GM20000 (cell line): Measurements from ENCODE around the gene SCAANT1.
A peak's percentile ranks its signal among the peaks of the same experiment; 100 is the strongest.

Source experiments
- DNase-seq: peaks from one replicate; pipeline ENCODE4 v3.0.0; 2012; ENCODE audit warnings: low spot score
- TF ChIP-seq, protein P1 (sequence below): IDR thresholded peaks from 2 replicates; pipeline ENCODE4 v1.5.1; 2012; ENCODE audit warnings: mild to moderate bottlenecking, control low read depth; ENCODE audit errors: extremely low read depth, missing control alignments

Gene SCAANT1

GRCh38 chr3:63869940-63870614, 42.1 kb downstream of the SCAANT1 start:
- TF ChIP-seq, protein P1, sequence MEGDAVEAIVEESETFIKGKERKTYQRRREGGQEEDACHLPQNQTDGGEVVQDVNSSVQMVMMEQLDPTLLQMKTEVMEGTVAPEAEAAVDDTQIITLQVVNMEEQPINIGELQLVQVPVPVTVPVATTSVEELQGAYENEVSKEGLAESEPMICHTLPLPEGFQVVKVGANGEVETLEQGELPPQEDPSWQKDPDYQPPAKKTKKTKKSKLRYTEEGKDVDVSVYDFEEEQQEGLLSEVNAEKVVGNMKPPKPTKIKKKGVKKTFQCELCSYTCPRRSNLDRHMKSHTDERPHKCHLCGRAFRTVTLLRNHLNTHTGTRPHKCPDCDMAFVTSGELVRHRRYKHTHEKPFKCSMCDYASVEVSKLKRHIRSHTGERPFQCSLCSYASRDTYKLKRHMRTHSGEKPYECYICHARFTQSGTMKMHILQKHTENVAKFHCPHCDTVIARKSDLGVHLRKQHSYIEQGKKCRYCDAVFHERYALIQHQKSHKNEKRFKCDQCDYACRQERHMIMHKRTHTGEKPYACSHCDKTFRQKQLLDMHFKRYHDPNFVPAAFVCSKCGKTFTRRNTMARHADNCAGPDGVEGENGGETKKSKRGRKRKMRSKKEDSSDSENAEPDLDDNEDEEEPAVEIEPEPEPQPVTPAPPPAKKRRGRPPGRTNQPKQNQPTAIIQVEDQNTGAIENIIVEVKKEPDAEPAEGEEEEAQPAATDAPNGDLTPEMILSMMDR = no peak
- DNase-seq = no peak

DNA sequence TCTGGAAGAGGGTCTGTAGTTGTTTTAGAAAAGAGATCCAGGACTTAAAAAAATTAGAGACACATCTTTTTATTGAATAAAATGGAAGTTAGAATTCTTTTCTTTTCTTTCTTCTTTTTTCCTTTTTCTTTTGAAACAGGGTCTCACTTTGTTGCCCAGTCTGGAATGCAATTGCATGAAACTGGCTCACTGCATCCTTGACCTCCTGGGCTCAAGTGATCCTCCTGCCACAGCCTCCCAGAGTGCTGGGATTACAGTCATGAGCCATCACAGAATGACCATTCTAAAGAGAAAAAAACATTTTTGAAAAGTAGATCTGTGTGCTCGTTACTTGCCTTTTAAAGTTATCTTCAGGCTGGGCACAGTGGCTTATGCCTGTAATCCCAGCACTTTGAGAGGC, 45.0 kb downstream of the SCAANT1 start:
- TF ChIP-seq, protein P1 = no peak
- no peak for DNase-seq

DNA sequence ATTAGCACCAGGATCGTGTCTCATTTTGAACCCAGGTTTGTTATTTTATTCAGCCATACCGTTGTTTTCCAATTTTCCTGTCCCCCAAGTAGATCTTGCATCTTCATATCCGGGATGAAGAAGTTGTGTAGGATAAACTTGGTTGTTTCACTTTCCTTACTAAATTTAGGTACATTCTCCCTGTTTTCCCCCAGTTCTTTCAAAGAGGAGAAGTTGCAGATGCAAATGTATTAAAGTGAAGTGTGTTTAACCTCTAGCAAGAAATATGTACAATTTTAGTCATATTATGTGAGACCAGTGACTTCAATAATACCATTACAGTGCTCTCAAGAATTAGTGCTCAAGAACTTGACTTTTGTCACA, 47.2 kb downstream of the SCAANT1 start:
- no peak for DNase-seq
- TF ChIP-seq, protein P1 = no peak

GRCh38 chr3:63864008-63864964, 47.9 kb downstream of the SCAANT1 start:
- TF ChIP-seq, protein P1 = no peak

DNA sequence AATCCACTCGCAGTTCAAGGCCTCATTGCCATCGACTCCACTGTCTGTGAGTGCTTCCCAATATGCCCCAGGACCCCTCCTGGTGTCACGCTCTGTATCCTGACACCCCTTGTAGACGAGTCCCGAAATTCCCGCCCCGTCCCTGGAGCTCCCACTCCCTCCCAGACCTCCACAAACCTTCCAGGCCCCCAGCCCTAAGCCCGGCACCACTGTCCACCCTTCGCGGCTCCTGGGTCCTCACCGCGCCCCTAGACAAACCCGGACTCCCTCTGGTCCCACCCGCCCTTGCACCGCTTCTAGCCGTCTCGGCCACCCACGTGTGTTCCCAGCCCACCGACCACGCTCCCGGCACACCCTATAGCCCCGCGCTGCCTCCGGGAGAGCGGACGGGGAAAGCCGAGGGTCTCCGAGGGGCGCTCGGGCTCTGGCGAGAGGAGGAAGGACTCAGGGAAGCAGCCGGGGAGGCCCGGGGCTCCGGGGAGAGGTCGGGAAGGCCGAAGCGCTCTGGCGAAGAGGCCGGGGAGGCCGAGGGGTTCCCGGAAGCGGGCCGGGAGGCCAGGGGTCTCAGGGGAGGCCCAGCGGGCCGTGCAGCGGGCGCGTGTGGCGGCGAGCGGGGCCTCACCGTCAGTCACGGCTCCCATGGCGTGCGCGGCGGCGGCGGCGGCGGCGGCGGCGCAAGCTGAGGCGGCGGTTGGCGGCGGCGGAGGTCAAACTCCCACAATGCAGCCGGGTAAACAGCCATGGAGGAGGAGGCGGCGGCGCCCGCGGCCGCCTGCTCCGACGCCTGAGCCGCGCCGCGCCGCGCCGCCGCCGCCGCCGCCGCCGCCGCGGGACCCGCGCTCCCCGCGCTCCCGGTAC, 48.8 kb downstream of the SCAANT1 start, which contains the start of the genes ATXN7 and THOC7:
TSS of gene ATXN7 (plus strand) at position 718 of the 858 bp plus-strand sequence. CDS start 48,732 bp downstream, outside the sequence.
TSS of gene THOC7 (minus strand) at position 656 of the 858 bp plus-strand sequence. CDS start at position 641, 15 bp downstream.
- peak; percentile 90 for DNase-seq
- TF ChIP-seq, protein P1 = no peak

More at GRCh38 chr3:63864008-63864964, 47.9 kb downstream of the SCAANT1 start:
- DNase-seq = peak; percentile 83

DNA sequence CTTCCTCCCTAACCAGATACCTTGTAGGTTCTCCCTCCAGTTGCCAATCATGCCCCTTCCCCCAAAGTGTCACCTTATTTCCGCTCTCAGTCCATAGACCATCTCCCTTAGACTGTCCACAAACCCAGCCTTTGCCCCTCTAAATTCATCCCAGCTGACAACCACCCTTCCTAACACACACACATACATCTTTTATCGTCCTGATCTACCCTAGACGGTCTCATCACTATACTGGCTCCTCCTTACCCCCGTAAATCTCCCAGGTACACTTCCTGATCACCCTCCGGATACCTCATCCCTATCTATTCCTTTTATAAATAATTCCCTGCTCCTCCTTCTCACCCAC, 49.4 kb downstream of the SCAANT1 start:
- DNase-seq = peak; percentile 37

More for the DNA sequence above, 49.4 kb downstream of the SCAANT1 start:
- TF ChIP-seq, protein P1 = no peak
